ENCODE results near the gene MTCL3.

MTCL3 gene

DNA sequence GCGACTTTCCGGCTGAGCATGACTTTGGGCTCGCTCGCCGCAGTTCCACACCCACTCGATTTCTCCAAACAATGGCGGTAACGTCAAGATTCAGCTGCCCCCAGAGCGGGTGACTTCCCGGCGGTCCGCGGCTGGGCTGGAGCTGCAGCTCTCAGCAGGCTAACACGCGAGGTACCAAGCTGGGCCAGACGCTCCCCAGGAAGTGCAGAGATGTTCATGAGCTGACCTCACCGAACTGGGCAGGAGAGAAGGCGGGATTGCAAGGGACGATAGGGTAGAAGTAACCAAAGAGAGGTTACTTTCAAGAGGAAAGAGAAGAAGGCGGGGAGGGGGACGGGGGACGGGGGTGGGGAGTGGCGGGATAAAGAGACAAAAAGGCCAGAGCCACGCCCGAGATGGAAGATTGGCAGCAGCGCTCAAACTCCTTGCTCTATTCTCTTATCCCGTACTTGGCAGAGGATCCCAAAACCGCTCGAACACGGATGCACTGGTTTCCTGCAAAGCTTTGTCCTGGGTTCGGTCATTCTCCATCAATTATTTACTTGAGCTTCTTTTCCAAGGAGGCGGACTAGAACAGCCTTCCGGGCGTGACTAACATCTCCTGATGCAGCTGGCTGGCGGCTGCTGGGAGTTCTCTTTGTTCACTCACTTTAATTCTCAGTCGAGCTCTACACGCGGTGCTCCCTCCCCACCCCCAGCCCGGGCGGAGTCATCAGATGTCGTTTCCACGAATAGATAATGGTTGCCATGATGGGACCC is at the start of gene MTCL3:
Gene MTCL3 (minus strand): TSS at position 626 of the 759 bp plus-strand sequence.
- H3K4me1 ChIP-seq: peaks cover 0 to 37% (median 15%) of the 10 kb centered on the region in 12 donors
- H3K27ac ChIP-seq: peak within 1 kb of the TSS in 1 of 12 donors; percentile 51
- no peaks in the 10 kb centered on the region for H3K9me3 ChIP-seq
- peaks cover 3 to 94% (median 60%) of the 10 kb centered on the region in 9 donors for H3K27me3 ChIP-seq
- intact Hi-C loops (cut with DNase I): no loop called here
- DNase-seq (peak in 1 of 5 donors; percentile 66), ATAC-seq (no peak)
- no peaks in the 10 kb centered on the region for H3K36me3 ChIP-seq
- TF ChIP-seq, protein P1, sequence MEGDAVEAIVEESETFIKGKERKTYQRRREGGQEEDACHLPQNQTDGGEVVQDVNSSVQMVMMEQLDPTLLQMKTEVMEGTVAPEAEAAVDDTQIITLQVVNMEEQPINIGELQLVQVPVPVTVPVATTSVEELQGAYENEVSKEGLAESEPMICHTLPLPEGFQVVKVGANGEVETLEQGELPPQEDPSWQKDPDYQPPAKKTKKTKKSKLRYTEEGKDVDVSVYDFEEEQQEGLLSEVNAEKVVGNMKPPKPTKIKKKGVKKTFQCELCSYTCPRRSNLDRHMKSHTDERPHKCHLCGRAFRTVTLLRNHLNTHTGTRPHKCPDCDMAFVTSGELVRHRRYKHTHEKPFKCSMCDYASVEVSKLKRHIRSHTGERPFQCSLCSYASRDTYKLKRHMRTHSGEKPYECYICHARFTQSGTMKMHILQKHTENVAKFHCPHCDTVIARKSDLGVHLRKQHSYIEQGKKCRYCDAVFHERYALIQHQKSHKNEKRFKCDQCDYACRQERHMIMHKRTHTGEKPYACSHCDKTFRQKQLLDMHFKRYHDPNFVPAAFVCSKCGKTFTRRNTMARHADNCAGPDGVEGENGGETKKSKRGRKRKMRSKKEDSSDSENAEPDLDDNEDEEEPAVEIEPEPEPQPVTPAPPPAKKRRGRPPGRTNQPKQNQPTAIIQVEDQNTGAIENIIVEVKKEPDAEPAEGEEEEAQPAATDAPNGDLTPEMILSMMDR (IDR thresholded peaks at IDR 0.05): no peak
- TF ChIP-seq POLR2A (IDR thresholded peaks at IDR 0.05): no peak
- H3K4me3 ChIP-seq: peak within 1 kb of the TSS in 1 of 12 donors; percentile 36
- WGBS, 4 donors: 1 to 3% (median 2%) methylated on average over 42 of the region's 42 CpGs

DNA sequence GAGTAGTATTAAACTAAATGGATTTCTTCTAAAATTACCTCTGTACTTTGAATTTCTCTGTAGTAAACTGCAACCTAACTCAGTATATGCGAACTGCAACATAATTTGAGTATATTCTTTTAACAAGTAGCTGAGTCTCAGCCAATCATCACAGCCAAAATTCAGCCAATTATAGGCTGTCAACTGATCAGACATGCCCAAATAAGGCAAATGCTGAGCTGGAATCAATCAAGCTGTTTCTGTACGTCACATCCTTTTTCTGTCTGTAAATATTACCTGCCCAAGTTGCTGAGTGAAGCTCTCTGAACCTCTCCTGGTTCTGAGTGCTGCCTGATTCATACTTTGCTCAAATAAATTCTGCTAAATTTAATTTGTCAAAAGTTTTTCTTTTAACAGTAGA is 48.3 kb upstream of the MTCL3 start:
- Histone ChIP-seq H3K4me1 (no peaks in the 10 kb centered on the region), H3K36me3 (no peaks in the 10 kb centered on the region), H3K4me3 (no peak overlapping the region), H3K9me3 (no peaks in the 10 kb centered on the region), H3K27ac (no peak overlapping the region), H3K27me3 (peaks cover 0 to 2% (median 0%) of the 10 kb centered on the region in 9 donors)
- no peak for DNase-seq
- intact Hi-C loops (cut with DNase I): no loop called here
- no peak for ATAC-seq
- TF ChIP-seq, protein P1 (IDR thresholded peaks at IDR 0.05): no peak
- no peak for TF ChIP-seq POLR2A (IDR thresholded peaks at IDR 0.05)
- 45 to 64% (median 56%) methylated on average over 2 of the region's 2 CpGs for WGBS, 4 donors

DNA sequence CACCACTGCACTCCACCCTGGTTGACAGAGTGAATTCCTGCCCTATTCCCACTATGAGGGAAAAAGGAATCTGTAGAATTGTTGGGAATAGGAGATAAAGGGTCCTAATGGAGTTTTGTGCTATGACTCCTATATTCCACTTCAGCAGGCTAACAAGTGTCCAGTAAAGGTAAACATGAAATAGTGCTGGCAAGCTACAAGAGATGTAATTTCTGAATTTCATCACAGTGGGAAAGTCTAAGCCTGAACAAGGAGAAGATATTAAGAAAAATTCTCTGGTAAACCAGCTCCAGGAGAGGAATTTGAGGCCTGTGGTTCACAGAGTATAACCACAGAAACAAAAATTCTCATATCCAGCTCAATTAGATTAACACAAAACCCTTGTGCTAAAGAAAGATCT is 47.5 kb upstream of the MTCL3 start:
- H3K27me3 ChIP-seq: peaks cover 0 to 2% (median 0%) of the 10 kb centered on the region in 9 donors
- DNase-seq: no peak
- H3K27ac ChIP-seq: no peak overlapping the region
- no peak for ATAC-seq
- no peaks in the 10 kb centered on the region for H3K36me3 ChIP-seq
- intact Hi-C loops (cut with DNase I): no loop called here
- no peaks in the 10 kb centered on the region for H3K4me1 ChIP-seq
- TF ChIP-seq POLR2A (IDR thresholded peaks at IDR 0.05): no peak
- TF ChIP-seq, protein P1 (IDR thresholded peaks at IDR 0.05): no peak
- no peak overlapping the region for H3K4me3 ChIP-seq
- H3K9me3 ChIP-seq: no peaks in the 10 kb centered on the region

DNA sequence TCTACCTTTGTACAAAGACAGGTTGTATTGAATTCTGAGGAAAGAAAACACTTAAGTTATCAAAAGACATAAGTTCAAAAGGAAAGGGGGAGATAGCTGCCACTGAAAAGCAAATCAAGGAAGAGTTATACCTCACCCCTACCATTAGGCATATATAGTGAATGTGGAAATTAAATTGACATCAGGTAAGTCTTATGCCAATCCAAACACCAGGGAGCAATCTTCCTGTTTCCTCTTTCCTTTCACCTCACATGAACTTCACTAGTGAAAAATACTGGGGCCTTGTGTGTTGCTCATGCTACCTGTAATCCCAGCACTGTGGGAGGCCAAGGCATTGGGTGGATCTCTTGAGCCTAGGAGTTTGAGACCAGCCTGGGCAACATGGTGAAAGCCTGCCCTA is 47.0 kb upstream of the MTCL3 start:
- Histone ChIP-seq H3K36me3 (no peaks in the 10 kb centered on the region), H3K4me3 (no peak overlapping the region), H3K27ac (no peak overlapping the region), H3K27me3 (peaks cover 0 to 2% (median 0%) of the 10 kb centered on the region in 9 donors), H3K4me1 (no peaks in the 10 kb centered on the region), H3K9me3 (no peaks in the 10 kb centered on the region)
- ATAC-seq: no peak
- TF ChIP-seq, protein P1 (IDR thresholded peaks at IDR 0.05): no peak
- TF ChIP-seq POLR2A (IDR thresholded peaks at IDR 0.05): no peak
- intact Hi-C loops (cut with DNase I): no loop called here
- no peak for DNase-seq

Measured in heart left ventricle (tissue), 16 donors.